ENCODE measurements around the gene NEK8. TPM values are rescaled to one million over a fixed set of nuclear protein-coding genes. Genes with fewer than 3 reads are reported as not detected.

NEK8 gene
- total and polyA plus RNA-seq, 9 of the 15 experiments (the other 6 are each of a cell fraction or from before 2014, with no cell fraction given): 0.98 to 16.6 (median 4.6) TPM

DNA sequence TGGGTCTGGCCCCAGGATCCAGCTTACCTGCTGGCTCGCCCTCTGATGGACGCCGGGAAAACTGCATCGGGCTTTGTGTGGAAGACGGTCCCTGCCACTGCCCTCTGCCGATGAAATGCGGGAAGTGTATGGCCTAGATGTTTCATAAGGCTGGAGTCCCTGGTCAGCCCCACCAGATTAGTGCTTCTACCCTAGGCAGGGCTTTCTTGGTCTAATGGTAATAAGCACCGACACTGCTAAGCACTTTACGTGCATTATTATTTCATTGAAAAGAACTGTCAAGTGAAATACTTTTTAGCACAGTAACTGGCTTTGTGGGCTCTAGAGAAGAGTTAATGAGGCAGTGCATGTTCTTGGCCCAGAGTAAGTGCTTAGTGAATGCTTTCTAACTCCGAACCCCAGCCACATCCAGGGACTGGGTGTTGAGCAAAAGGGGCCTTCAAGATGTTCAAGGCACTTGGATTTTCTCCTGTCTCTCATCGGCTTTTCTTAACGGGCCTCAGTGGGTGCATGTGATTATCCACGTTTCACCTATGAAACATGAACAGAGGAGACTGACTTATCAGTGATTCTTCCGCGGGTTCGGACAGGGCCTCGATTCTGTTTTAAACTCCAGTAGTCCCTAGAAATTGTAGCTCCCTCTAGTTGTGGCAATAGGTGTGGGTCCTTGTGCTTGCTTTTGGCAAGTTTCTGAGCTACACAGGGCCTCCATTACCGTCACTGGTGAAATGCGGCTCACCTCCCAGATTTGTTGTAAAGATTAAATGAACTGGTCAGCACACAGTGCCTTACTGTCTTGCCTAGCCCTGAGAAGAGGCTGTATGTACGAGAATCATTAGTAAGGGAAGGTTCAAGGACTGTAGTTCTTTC lies 21.8 kb downstream of the NEK8 start (continued):
- TF ChIP-seq HDAC6 (IDR thresholded peaks at IDR 0.05; ENCODE audit: low read depth, low read length) (no peak), HMGN3 (IDR thresholded peaks at IDR 0.05; ENCODE audit: borderline replicate concordance, extremely low read depth, insufficient read length, low read depth, low read length) (no peak), IRF1 (CRISPR knock-in tag; IDR thresholded peaks at IDR 0.05; ENCODE audit: borderline replicate concordance) (no peak), ZFPM2 (CRISPR knock-in tag; IDR thresholded peaks at IDR 0.05) (no peak), SFPQ (IDR thresholded peaks at IDR 0.05; ENCODE audit: low read depth, low read length) (no peak), CSDE1 (IDR thresholded peaks at IDR 0.05) (no peak), MLX (CRISPR knock-in tag; conservative IDR thresholded peaks at IDR 0.05) (no peak), RNF2 (IDR thresholded peaks at IDR 0.05) (peak; percentile 61; the same call in 1 of the 2 replicates), HLTF (IDR thresholded peaks at IDR 0.05) (no peak), NCOA6 (IDR thresholded peaks at IDR 0.05) (no peak), ETV5 (CRISPR knock-in tag; IDR thresholded peaks at IDR 0.05; ENCODE audit: low read depth) (peak; percentile 67; the same call in 1 of the 2 replicates), YBX1 (IDR thresholded peaks at IDR 0.05) (no peak), TRIM25 (IDR thresholded peaks at IDR 0.05; ENCODE audit: borderline replicate concordance) (no peak), MYC (IDR thresholded peaks at IDR 0.05; ENCODE audit: low read depth, low read length) (peak; percentile 67; the same call in 1 of the 2 replicates), MYC (CRISPR knock-in tag; IDR thresholded peaks at IDR 0.05; ENCODE audit: borderline replicate concordance, low read depth) (no peak), CXXC5 (CRISPR knock-in tag; IDR thresholded peaks at IDR 0.05) (peak; percentile 48), EP300 (IDR thresholded peaks at IDR 0.05; ENCODE audit: low read length) (no peak), MTF1 (CRISPR knock-in tag; IDR thresholded peaks at IDR 0.05; ENCODE audit: borderline replicate concordance) (no peak), ZNF586 (CRISPR knock-in tag; conservative IDR thresholded peaks at IDR 0.05) (no peak), BCL6 (CRISPR knock-in tag; IDR thresholded peaks at IDR 0.05) (no peak), RAD51 (IDR thresholded peaks at IDR 0.05; ENCODE audit: borderline replicate concordance, low read depth) (peak; percentile 6; the same call in 1 of the 2 replicates), MBD2 (IDR thresholded peaks at IDR 0.05; ENCODE audit: borderline replicate concordance, low read depth) (no peak), SRSF1 (IDR thresholded peaks at IDR 0.05; ENCODE audit: low read depth, low read length) (no peak)
- TF ChIP-seq, protein P1, sequence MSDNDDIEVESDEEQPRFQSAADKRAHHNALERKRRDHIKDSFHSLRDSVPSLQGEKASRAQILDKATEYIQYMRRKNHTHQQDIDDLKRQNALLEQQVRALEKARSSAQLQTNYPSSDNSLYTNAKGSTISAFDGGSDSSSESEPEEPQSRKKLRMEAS (CRISPR knock-in tag; IDR thresholded peaks at IDR 0.05): no peak

All from K562 (cell line).